ENCODE data around the gene ATP8B1. TPM values are rescaled to one million over a fixed set of nuclear protein-coding genes. Genes with fewer than 3 reads are reported as not detected.

The ATP8B1 gene
- 6.4 to 9.5 TPM (median 6.8 TPM) in 5 replicates for total RNA-seq (2022; extraction: Qiagen RNA extraction)

GRCh38 chr18:57803103-57803969, at the start of gene ATP8B1:
ATP8B1 (minus strand) TSS chr18:57803315; CDS start chr18:57731807, 71,508 bp downstream.

Other genes starting within 250 kb of the ATP8B1 start
- 36.6 to 45.1 TPM (median 37.7 TPM) in 5 replicates for gene FECH, start 216.6 kb downstream of the ATP8B1 start, total RNA-seq (2022; extraction: Qiagen RNA extraction)
- 72.0 to 117 TPM (median 74.5 TPM) in 5 replicates for gene NARS1, start 181.5 kb downstream of the ATP8B1 start, total RNA-seq (2022; extraction: Qiagen RNA extraction)
- 30.9 to 37.9 TPM (median 33.7 TPM) in 5 replicates for gene NEDD4L, start 240.9 kb upstream of the ATP8B1 start, total RNA-seq (2022; extraction: Qiagen RNA extraction)